Activated T-cell treated with anti-CD3 and anti-CD28 coated beads, Interleukin-2, amount 50 U/mL, for 72 hours (primary cell): ENCODE results near the gene SH2D3A. TPM values are rescaled to one million over a fixed set of nuclear protein-coding genes. Genes with fewer than 3 reads are reported as not detected.
A peak's percentile ranks its signal among the peaks of the same experiment; 100 is the strongest.

ENCODE experiments used
- ATAC-seq, 2 donors: fragments of 150-1000 bp; cut with Tn5 transposase; replicated peaks in 1 of 2; 2 replicates each; pipeline ENCODE4 v1.10.0; 2021; ENCODE audit warnings: moderate library complexity in 2 of 2, mild to moderate bottlenecking in 1 of 2
- DNase-seq, 2 donors: peaks; one replicate each; pipeline ENCODE4 v3.0.0; 2021 to 2022; ENCODE audit warnings: mixed read lengths in 1 of 2
- H3K27ac Mint-ChIP-seq: one replicate; pipeline ENCODE4 v1.8.0; 2022; ENCODE audit warnings: mild to moderate bottlenecking, moderate library complexity, mixed read lengths
- H3K27me3 Mint-ChIP-seq: one replicate; pipeline ENCODE4 v1.8.0; 2022; ENCODE audit warnings: low read depth, mixed read lengths
- H3K36me3 Mint-ChIP-seq, 2 donors: one replicate each; pipeline ENCODE4 v1.8.0; 2022; ENCODE audit warnings: mixed read lengths in 2 of 2, mild to moderate bottlenecking in 1 of 2; ENCODE audit not compliant: insufficient read depth in 2 of 2
- H3K4me1 Mint-ChIP-seq: one replicate; pipeline ENCODE4 v1.8.0; 2022; ENCODE audit warnings: low read depth, mixed read lengths
- H3K4me3 Mint-ChIP-seq, 2 donors: one replicate each; pipeline ENCODE4 v1.8.0; 2022; ENCODE audit warnings: mild to moderate bottlenecking in 2 of 2, mixed read lengths in 2 of 2, moderate library complexity in 2 of 2
- H3K9me3 Mint-ChIP-seq, 2 donors: one replicate each; pipeline ENCODE4 v1.8.0; 2022; ENCODE audit warnings: mixed read lengths in 2 of 2
- total RNA-seq, 2 donors: library from RNA; stranded (reverse); gene quantifications; one replicate each; pipeline ENCODE4 v1.2.3, GENCODE V29; 2022

Gene SH2D3A
- total RNA-seq, 2 donors from 2014 or later = 19.9 to 24.5 TPM

GRCh38 chr19:6725513-6726231, 41.6 kb downstream of the SH2D3A start:
- H3K36me3 Mint-ChIP-seq = peaks cover 0 to 4% of the 10 kb centered on the region in 2 donors
- H3K9me3 Mint-ChIP-seq = no peaks in the 10 kb centered on the region
- H3K27me3 Mint-ChIP-seq = no peaks in the 10 kb centered on the region
- H3K4me3 Mint-ChIP-seq = no peak overlapping the region
- ATAC-seq (no peak), DNase-seq (no peak)
- no peak overlapping the region for H3K27ac Mint-ChIP-seq
- peaks cover 16% of the 10 kb centered on the region for H3K4me1 Mint-ChIP-seq

GRCh38 chr19:6724631-6725492, 42.4 kb downstream of the SH2D3A start:
- no peak overlapping the region for H3K4me3 Mint-ChIP-seq
- H3K27me3 Mint-ChIP-seq = no peaks in the 10 kb centered on the region
- no peak overlapping the region for H3K27ac Mint-ChIP-seq
- H3K36me3 Mint-ChIP-seq = peaks cover 0 to 4% of the 10 kb centered on the region in 2 donors
- DNase-seq (no peak), ATAC-seq (no peak)
- peaks cover 17% of the 10 kb centered on the region for H3K4me1 Mint-ChIP-seq
- H3K9me3 Mint-ChIP-seq = no peaks in the 10 kb centered on the region

GRCh38 chr19:6723738-6724137, 43.5 kb downstream of the SH2D3A start:
- H3K27ac Mint-ChIP-seq = no peak overlapping the region

DNA sequence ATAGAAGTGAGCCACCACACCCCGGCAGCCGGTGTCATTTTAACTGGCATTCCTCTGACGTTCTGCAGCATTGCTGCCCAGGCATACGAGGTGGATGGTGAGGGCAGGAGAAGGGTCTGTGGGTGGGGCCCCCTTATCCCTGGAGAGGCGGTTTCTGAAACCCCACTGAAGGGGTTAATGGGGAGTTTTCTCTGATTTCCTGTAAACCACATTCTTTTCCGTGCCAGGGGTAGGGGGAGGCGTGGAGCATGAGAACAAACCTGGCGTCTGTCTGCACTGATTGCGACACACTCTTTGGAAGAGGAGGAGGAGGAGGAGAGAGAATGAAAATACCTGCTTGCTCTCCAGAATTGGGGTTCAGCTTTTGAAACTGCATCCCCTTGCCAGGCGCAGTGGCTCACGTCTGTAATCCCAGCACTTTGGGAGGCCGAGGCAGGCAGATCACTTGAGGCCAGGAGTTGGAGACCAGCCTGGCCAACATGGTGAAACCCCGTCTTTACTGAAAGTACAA, 44.1 kb downstream of the SH2D3A start:
- no peak for ATAC-seq
- no peaks in the 10 kb centered on the region for H3K9me3 Mint-ChIP-seq

More at GRCh38 chr19:6723738-6724137, 43.5 kb downstream of the SH2D3A start:
- DNase-seq (no peak), ATAC-seq (no peak)
- H3K9me3 Mint-ChIP-seq = no peaks in the 10 kb centered on the region
- H3K27me3 Mint-ChIP-seq = no peaks in the 10 kb centered on the region
- H3K4me3 Mint-ChIP-seq = no peak overlapping the region
- peaks cover 17% of the 10 kb centered on the region for H3K4me1 Mint-ChIP-seq
- H3K36me3 Mint-ChIP-seq = no peaks in the 10 kb centered on the region

DNA sequence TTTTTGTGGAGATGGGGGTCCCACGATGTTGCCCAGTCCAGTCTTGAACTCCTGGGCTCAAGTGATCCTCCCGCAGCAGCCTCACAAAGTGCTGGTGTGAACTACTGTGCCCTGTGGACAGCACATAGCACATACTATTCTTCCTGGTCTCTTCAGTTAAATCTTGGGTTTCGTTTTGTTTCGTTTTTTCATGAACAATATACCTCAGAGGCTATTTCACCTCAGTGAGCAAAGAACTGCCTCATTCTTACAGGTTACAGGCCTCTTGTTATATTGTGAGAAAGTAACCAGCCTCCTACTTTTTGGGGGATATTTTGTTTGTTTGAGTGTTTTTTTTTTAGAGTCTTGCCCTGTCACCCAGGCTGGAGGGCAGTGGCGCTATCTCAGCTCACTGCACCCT, 45.5 kb downstream of the SH2D3A start:
- DNase-seq = no peak
- no peak for ATAC-seq
- Mint-ChIP-seq H3K4me3 (no peak overlapping the region), H3K9me3 (peaks cover 3 to 5% of the 10 kb centered on the region in 2 donors), H3K4me1 (peaks cover 26% of the 10 kb centered on the region), H3K27me3 (peaks cover 7% of the 10 kb centered on the region), H3K36me3 (peaks cover 0 to 4% of the 10 kb centered on the region in 2 donors), H3K27ac (no peak overlapping the region)

More for the DNA sequence above, 44.1 kb downstream of the SH2D3A start:
- H3K27ac Mint-ChIP-seq = no peak overlapping the region
- H3K4me1 Mint-ChIP-seq = peaks cover 17% of the 10 kb centered on the region
- no peaks in the 10 kb centered on the region for H3K36me3 Mint-ChIP-seq
- DNase-seq = no peak
- H3K4me3 Mint-ChIP-seq = no peak overlapping the region
- H3K27me3 Mint-ChIP-seq = no peaks in the 10 kb centered on the region

GRCh38 chr19:6721138-6721474, 46.1 kb downstream of the SH2D3A start:
- ATAC-seq = no peak
- Mint-ChIP-seq H3K27ac (no peak overlapping the region), H3K4me1 (peaks cover 26% of the 10 kb centered on the region), H3K36me3 (peaks cover 0 to 4% of the 10 kb centered on the region in 2 donors), H3K27me3 (peaks cover 7% of the 10 kb centered on the region), H3K4me3 (no peak overlapping the region), H3K9me3 (peaks cover 3 to 5% of the 10 kb centered on the region in 2 donors)
- DNase-seq = no peak

GRCh38 chr19:6720369-6721137, 46.7 kb downstream of the SH2D3A start, which contains the start of gene C3:
Gene C3, minus strand, starts transcription at chr19:6720650. Its CDS starts 61 bp downstream, at chr19:6720589.
- H3K27me3 Mint-ChIP-seq = peaks cover 7% of the 10 kb centered on the region
- H3K27ac Mint-ChIP-seq = no peak within 1 kb of the TSS
- H3K36me3 Mint-ChIP-seq = peaks cover 0 to 4% of the 10 kb centered on the region in 2 donors
- H3K4me1 Mint-ChIP-seq = peaks cover 26% of the 10 kb centered on the region
- peaks cover 3 to 5% of the 10 kb centered on the region in 2 donors for H3K9me3 Mint-ChIP-seq
- no peak within 1 kb of the TSS for H3K4me3 Mint-ChIP-seq
- no peak for DNase-seq
- peak; percentile 22 for ATAC-seq

DNA sequence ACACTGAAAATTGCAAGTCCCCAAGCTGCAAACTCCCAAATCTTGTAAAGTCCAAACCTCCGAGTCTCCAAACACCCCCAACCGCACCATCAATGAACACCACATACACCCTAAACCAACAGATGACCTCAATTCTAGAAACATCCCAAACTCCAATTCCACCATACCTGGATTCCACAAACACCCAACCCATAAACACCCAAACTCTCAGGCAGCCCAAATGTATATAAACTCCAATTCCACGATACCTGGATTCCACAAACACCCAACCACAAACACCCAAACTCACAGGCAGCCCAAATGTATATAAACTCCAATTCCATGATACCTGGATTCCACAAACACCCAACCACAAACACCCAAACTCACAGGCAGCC, 47.3 kb downstream of the SH2D3A start:
- Mint-ChIP-seq H3K27me3 (peaks cover 7% of the 10 kb centered on the region), H3K36me3 (peaks cover 0 to 4% of the 10 kb centered on the region in 2 donors), H3K4me3 (no peak overlapping the region), H3K4me1 (peaks cover 26% of the 10 kb centered on the region), H3K27ac (no peak overlapping the region), H3K9me3 (peaks cover 3 to 5% of the 10 kb centered on the region in 2 donors)
- DNase-seq (no peak), ATAC-seq (no peak)

DNA sequence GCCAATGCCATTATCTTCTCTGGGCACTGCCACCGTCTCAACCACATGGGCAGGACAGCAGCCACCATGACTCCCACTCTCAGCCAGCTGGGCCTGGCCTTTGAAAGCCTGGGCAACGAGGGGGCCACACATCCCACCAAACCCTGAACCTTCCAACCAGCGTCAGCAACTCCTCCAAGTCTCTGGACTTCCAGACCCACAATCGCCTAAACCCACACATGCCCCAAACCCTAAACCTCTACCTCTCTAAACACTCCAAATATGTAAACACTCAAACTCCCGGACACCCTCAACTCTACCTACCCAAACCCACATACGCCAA, 47.7 kb downstream of the SH2D3A start:
- Mint-ChIP-seq H3K36me3 (peaks cover 0 to 4% of the 10 kb centered on the region in 2 donors), H3K27ac (no peak overlapping the region), H3K4me3 (no peak overlapping the region), H3K9me3 (peaks cover 3 to 5% of the 10 kb centered on the region in 2 donors), H3K4me1 (peaks cover 26% of the 10 kb centered on the region), H3K27me3 (peaks cover 7% of the 10 kb centered on the region)
- ATAC-seq (no peak), DNase-seq (no peak)

- Mint-ChIP-seq H3K36me3 (peaks cover 0 to 4% of the 10 kb centered on the region in 2 donors), H3K4me1 (peaks cover 26% of the 10 kb centered on the region), H3K9me3 (peaks cover 3 to 5% of the 10 kb centered on the region in 2 donors), H3K4me3 (no peak overlapping the region), H3K27me3 (peaks cover 7% of the 10 kb centered on the region), H3K27ac (no peak overlapping the region)
- DNase-seq = peak; percentile 29 to 33
- peak; percentile 53 to 64 for ATAC-seq
These were observed 48.3 kb downstream of the SH2D3A start for GRCh38 chr19:6718741-6719539.

- DNase-seq = peak in 1 of 2 donors; percentile 26
- ATAC-seq = peak; percentile 10 to 22
- Mint-ChIP-seq H3K4me1 (peaks cover 26% of the 10 kb centered on the region), H3K27me3 (peaks cover 7% of the 10 kb centered on the region), H3K36me3 (peaks cover 0 to 4% of the 10 kb centered on the region in 2 donors), H3K27ac (no peak overlapping the region), H3K9me3 (peaks cover 3 to 5% of the 10 kb centered on the region in 2 donors), H3K4me3 (no peak overlapping the region)
These were observed 49.0 kb downstream of the SH2D3A start for GRCh38 chr19:6718111-6718740.
